Activated T-helper 1 cell treated with Interleukin-2 at 50 U/mL for 16 hours (primary cell): ENCODE measurements around the gene ENTPD1.

ENCODE experiments used
- DNase-seq: peaks from one replicate; pipeline ENCODE4 v3.0.0-alpha.2; 2020; ENCODE audit warnings: low read depth

The ENTPD1 gene

GRCh38 chr10:95831515-95831914 lies 75.6 kb downstream of the ENTPD1 start:
- DNase-seq: no peak

GRCh38 chr10:95832216-95833041 lies 76.5 kb downstream of the ENTPD1 start:
- DNase-seq: no peak

- DNase-seq: no peak
These were observed 77.2 kb downstream of the ENTPD1 start for GRCh38 chr10:95833042-95833610.

DNA sequence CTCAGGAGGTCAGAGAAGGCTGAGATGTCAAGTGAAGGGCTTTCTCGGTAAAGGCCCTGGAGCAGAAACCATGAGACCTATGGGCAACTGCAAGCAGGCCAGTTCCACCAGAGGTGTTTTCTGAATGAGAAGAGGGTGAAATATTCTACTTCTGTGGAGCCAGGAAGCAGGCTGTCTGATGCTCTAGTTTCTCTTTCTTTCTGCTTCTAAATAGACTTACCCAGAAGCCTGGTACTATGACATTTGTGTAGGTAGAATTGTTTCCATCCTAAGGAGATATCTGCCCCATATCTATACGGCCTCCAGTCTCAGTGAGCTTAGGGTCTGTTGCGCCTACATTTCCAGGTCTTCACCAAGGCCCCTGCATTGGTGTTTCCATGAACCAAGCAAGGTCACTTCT lies 78.4 kb downstream of the ENTPD1 start:
- no peak for DNase-seq

DNA sequence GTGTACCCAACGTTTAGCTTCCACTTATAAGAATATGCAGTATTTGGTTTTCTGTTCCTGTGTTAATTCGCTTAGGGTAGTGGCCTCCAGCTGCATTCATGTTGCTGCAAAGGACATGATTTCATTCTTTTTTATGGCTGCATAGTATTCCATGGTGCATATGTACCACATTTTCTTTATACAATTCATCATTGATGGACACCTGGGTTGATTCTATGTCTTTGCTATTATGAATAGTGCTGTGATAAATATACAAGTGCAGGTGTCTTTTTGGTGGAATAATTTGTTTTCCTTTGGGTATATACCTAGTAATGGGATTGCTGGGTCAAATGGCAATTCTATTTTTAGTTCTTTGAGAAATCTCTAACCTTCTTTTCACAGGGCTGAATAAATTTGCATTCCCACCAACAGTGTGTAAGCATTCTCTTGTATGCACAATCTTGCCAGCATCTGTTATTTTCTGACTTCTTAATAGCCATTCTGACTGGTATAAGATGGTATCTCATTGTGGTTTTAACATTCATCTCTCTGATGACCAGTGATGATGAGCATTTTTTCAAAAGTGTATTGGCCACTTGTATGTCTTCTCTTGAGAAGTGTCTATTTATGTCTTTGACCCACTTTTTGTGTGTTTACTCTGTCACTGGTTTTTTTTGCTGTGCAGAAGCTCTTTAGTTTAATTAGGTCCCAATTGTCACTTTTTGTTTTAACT lies 79.3 kb downstream of the ENTPD1 start:
- DNase-seq: no peak

GRCh38 chr10:95835911-95836310 lies 79.9 kb downstream of the ENTPD1 start:
- no peak for DNase-seq

GRCh38 chr10:95836610-95837355 lies 80.8 kb downstream of the ENTPD1 start:
- no peak for DNase-seq

DNA sequence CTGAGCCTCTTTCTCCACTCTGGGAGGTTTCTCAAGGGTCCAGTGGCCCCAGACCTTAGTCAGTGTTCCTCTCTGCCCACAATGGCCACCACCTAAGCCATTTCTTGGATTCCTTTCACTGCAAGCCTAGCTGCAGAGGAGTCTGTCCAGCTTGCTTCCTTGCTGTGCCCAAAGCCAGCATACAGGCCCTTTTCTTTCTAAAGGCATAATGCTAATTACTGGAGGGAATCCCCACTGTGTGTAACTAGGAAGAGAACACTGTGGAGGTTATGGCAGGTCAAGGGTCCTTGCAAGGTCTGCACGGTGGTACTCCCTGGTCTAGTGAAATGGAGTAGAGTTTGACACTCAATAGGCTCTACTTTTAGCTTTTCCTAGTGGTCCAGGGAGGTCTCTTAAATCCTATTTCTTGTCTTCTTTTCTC lies 81.4 kb downstream of the ENTPD1 start:
- DNase-seq: no peak

DNA sequence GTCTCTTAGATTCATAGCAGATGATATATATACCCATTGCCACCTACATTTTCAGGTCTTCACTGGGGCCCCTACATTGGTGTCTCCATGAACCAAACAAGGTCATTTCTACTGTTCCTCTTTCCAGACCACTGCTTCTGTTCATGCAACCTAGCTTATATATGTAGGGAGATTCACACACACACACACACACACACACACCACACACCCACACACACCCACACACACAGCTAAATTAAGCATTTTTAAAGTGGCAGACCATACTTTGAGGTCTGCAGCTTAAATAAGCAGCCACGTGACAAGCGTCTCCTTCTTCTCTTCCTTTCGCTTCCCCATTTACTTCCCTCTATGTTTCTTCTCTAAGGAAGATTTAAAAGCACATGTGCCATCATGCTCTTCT lies 81.8 kb downstream of the ENTPD1 start:
- DNase-seq: no peak

DNA sequence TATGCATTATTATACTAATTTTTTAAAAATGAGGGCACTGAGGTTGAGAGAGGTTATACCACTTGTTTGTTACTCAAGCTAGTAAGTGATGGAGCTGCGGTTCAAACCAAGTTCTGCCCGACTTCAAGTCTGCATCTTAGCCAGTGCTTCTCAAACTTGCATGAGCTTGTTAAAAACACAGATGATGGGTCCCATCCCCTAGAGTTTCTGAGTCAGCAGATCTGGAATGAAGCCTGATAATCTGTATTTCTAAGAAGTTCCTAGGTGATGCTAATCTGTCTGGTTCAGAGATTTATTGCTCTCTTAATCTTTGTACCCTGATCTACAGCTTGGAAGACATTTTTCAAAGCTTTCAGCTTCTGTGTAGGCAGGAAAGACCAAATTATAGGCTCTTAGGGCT lies 84.2 kb downstream of the ENTPD1 start:
- no peak for DNase-seq

DNA sequence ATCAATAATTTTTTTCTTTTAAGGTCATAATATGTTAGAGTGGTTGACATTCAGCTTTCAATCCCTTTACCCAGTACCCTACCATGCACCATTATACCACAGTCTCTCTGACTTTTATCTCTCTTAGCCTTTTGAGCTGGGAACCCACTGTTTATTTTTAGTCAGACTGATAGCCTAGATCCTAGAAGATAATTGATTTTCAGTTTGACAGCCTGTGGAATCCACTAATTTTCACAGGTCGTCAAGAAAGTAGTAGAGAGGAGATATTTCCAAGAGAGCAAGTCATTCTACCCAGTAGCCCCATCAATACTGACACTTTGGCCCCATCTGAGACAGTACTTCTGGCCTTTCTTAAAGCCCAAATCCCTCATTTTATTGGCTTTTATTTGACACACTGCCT lies 84.7 kb downstream of the ENTPD1 start:
- no peak for DNase-seq

DNA sequence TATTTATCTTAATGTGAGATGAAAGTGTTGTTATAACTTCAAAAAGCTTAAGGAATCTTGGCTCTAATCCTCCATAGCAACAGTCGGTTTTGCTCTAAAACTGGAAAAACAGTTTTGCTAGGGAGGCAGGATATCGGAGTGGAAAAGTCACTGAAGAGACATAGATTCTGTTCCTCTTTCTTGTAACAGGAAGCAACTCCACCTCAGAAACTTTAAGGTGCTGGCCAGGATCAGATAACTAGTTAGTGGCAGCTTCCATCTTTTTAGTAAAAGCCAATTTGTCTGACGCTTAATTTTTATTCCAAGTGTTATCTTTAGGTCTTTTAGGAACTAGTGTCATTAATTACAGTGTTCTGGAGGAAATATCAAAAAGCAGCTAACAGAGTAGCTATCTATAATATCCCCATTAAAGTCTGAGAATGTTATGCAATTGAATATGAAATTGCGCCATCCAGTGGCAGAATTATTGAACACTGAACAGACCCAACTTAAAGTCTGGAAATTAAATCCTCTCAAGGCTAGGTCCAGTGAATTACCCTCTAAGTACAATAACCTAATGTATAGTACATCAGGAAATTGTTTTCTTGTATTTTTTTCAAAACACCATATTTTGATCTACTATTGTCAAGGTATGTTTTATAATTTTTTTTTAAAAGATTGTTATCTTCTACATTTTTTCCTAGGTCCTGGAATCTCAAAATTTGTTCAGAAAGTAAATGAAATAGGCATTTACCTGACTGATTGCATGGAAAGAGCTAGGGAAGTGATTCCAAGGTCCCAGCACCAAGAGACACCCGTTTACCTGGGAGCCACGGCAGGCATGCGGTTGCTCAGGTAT lies 85.9 kb downstream of the ENTPD1 start:
- no peak for DNase-seq

DNA sequence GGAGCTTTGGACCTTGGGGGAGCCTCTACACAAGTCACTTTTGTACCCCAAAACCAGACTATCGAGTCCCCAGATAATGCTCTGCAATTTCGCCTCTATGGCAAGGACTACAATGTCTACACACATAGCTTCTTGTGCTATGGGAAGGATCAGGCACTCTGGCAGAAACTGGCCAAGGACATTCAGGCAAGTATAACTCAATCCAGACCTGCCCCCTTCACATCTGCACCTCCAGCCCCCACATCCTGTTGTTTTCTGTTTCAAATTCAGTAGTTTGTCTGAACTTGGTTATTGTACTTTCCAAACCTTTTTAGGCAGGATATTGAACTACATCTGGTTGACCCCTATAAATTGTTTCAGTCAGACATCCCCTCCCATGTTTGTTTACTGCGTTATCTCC lies 89.4 kb downstream of the ENTPD1 start:
- DNase-seq: no peak

GRCh38 chr10:95847007-95847406 lies 91.0 kb downstream of the ENTPD1 start:
- no peak for DNase-seq

GRCh38 chr10:95848841-95849240 lies 92.9 kb downstream of the ENTPD1 start:
- no peak for DNase-seq

DNA sequence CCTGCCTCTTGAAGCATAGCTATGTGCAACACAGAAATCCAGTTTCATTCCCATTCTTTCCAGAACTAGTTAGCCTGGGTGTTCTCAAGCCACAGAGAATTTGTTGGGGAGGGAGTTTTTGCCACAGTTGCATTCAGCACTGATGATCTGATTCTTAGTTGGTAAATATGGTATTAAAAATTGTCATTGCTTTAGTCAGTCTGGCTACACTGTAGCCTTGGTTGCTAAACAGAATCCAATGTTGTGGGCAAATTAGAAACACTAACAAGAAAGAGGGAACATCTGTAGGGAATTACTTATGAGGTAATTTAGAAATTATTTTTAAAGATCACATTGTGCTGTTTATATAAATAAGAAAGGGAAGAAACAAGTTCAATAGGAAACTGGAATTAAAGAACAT lies 94.8 kb downstream of the ENTPD1 start:
- no peak for DNase-seq

DNA sequence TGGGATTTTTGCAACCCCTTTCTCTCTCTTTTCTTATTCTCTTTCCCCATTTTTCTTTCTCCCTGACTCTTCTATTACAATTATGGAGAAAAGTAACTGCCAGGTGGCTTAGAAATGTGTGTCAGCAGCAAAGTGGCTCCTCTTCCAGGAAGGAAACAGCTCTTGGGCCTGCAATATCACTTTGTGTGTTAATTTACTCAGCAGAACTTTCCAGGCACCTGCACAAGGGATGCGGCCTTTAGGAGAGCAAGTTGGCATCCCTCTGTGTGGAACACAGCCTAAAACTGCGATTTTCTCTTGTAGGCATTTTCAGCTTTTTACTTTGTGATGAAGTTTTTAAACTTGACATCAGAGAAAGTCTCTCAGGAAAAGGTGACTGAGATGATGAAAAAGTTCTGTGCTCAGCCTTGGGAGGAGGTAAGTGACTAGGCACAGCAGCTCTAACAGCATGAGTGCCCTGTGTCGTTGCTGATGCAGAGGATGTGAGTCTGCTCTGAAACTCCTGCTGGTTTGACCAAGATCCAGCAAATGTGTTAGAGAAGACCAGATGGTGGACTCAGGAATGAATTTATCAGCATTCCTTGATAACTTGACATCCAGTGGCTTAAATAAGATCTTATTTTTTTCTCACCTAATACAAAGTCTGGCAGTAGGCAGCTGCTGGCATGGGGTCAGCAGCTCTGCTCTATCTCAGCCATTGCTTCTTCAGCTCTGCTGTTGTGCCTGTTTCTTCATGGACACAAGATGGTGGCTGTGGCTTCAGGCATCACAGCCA lies 104.4 kb downstream of the ENTPD1 start:
- DNase-seq: no peak

- no peak for DNase-seq
These were observed 105.4 kb downstream of the ENTPD1 start for GRCh38 chr10:95861386-95861785.

DNA sequence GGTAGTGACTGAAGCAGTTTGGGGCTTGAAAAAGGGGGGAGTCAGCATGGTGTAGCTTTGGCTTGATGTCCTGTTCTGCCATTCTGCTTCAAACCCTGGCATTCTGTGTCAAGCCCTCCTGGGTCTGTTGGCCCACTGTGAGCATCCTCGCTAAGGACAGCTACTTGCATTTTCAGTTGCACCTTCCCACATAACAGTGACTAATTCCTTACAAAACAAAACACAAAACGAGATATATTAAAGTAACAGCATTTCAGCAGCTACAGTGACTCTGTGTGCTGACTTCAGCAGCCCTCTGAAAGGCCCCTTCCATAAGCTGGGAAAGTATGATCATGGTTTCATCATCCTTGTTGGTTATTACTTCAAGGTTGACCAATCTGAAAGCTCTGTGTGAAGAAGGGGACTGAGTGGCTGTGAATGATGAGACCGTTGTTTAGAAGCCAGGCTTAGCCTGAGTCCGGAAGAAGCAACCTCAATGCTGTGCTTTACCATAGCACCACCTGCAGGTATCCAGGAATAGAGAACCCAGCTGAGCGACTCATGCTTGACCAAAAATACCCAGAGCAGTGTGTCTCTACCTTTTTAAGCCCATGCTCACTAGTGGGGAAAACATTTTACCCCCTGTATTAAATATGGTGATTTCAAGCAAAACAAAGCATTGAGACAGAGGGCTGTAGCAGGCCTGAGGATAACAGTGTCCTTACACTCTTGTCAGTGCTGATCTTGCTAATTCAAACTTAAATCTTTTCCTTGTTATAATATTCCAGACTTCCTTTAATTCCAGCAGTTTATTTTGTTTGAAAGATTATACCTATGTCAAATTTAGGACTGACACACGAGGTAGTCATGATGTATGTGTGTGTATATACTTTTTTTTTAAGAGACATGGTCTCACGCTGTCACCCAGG lies 109.2 kb downstream of the ENTPD1 start:
- DNase-seq: no peak
